ENCODE results near the gene LEAP2. TPM values are rescaled to one million over a fixed set of nuclear protein-coding genes. Genes with fewer than 3 reads are reported as not detected.

LEAP2 gene
- total RNA-seq, 1 experiment from 2014 or later = 0.36 TPM

DNA sequence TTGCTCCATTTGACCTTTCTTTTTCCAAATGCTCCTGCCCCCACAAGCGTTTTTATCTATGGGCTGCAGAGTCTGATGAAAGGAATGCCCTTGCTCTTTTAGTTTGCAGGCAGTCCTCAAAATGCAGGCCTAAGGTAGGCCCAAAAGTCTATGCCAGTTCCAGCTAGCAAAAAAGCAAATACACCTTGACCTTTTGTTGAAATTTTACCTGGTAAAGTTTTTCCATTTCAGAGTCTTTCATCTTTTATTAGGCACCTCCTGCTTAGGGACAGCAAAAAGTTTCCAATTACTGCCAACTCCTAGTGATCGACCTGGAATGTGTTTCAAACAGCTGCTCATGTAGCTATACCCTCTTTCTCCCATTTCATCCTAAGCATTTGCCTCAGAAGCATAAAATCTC, 2.7 kb upstream of the LEAP2 start:
- no peak overlapping the region for H3K27ac ChIP-seq (ENCODE audit: low read length)
- H2AFZ ChIP-seq (ENCODE audit: low read length) = no peak overlapping the region
- ATAC-seq (no peak), DNase-seq (no peak)
- H3K4me3 ChIP-seq (ENCODE audit: low read length) = no peak overlapping the region
- CTCF ChIA-PET = no interaction called here
- no peaks in the 10 kb centered on the region for H3K27me3 ChIP-seq (ENCODE audit: low read length)
- H3K36me3 ChIP-seq (ENCODE audit: low read depth, low read length) = peaks cover 12% of the 10 kb centered on the region; the same call in 1 of the 2 replicates
- TF ChIP-seq EZH2 (IDR thresholded peaks at IDR 0.05; ENCODE audit: low read length, unreplicated experiment) (no peak), EZH2phosphoT487 (IDR thresholded peaks at IDR 0.05; ENCODE audit: borderline replicate concordance, low read length) (no peak)
- TF ChIP-seq, protein P1, sequence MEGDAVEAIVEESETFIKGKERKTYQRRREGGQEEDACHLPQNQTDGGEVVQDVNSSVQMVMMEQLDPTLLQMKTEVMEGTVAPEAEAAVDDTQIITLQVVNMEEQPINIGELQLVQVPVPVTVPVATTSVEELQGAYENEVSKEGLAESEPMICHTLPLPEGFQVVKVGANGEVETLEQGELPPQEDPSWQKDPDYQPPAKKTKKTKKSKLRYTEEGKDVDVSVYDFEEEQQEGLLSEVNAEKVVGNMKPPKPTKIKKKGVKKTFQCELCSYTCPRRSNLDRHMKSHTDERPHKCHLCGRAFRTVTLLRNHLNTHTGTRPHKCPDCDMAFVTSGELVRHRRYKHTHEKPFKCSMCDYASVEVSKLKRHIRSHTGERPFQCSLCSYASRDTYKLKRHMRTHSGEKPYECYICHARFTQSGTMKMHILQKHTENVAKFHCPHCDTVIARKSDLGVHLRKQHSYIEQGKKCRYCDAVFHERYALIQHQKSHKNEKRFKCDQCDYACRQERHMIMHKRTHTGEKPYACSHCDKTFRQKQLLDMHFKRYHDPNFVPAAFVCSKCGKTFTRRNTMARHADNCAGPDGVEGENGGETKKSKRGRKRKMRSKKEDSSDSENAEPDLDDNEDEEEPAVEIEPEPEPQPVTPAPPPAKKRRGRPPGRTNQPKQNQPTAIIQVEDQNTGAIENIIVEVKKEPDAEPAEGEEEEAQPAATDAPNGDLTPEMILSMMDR (conservative IDR thresholded peaks at IDR 0.05; ENCODE audit: low read depth, low read length) = no peak
- BruUV-seq (replicated peaks) = no TSS peak
- H3K4me2 ChIP-seq (ENCODE audit: low read length) = no peak overlapping the region
- no peaks in the 10 kb centered on the region for H3K9me3 ChIP-seq (ENCODE audit: low read length)
- peaks cover 18% of the 10 kb centered on the region for H3K79me2 ChIP-seq (ENCODE audit: low read length)
- no peak overlapping the region for H3K9ac ChIP-seq (ENCODE audit: low read length)
- H4K20me1 ChIP-seq (ENCODE audit: low read length) = peaks cover 7% of the 10 kb centered on the region
- intact Hi-C loops (cut with micrococcal nuclease) = no loop called here
- H3F3A ChIP-seq (ENCODE audit: low read length, unreplicated experiment) = no peaks in the 10 kb centered on the region
- POLR2A ChIA-PET (ENCODE audit: unreplicated experiment) = no interaction called here
- peaks cover 13% of the 10 kb centered on the region for H3K4me1 ChIP-seq (ENCODE audit: insufficient read depth, low read length)
- H3K9me2 ChIP-seq (replicated peaks; ENCODE audit: low read length) = no peaks in the 10 kb centered on the region

DNA sequence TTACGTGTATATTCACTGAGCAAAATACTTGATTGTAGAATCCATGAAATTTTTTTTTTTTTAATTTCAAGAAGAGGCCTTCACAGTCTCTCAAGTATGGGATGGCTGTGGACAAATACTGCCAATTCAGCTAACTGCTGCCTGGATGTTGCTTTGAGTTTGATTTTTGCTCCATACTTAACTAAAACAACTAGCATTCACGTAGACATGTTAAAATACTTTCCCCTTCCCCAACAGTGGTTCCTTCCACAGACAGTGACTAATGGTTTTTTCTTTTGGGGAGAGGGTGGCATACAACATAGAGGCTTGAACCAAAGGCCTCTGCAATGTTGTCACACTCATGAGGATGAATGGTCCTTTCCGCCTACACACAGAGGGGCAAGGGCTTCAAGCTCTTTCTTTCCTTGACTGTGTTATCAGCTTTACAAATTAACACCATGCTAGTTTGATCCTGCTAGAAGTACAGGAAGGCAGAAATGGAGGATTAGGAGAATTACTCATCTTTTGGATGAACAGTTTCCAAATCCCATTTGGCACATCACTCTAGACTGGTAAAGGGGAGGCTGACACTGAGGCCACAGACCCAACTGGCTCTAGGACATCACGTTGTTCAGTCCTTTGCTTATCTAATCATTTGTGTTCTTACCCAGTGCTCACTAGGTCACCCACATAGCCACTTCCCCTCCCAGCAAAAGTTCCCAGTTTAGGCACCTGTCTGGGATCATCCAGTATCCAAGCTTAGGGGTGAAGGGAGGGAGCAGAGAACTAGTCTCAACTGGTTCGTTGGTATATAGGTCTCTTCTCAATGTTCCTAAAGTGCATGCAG, 1.8 kb upstream of the LEAP2 start:
- no TSS peak for BruUV-seq (replicated peaks)
- Histone ChIP-seq H2AFZ (ENCODE audit: low read length) (no peak overlapping the region), H3F3A (ENCODE audit: low read length, unreplicated experiment) (no peaks in the 10 kb centered on the region), H3K79me2 (ENCODE audit: low read length) (peaks cover 15% of the 10 kb centered on the region), H3K9me2 (replicated peaks; ENCODE audit: low read length) (no peaks in the 10 kb centered on the region), H4K20me1 (ENCODE audit: low read length) (peaks cover 7% of the 10 kb centered on the region), H3K36me3 (ENCODE audit: low read depth, low read length) (peaks cover 12% of the 10 kb centered on the region; the same call in 1 of the 2 replicates), H3K4me1 (ENCODE audit: insufficient read depth, low read length) (peaks cover 9% of the 10 kb centered on the region), H3K27ac (ENCODE audit: low read length) (no peak overlapping the region), H3K27me3 (ENCODE audit: low read length) (no peaks in the 10 kb centered on the region), H3K4me3 (ENCODE audit: low read length) (no peak overlapping the region), H3K4me2 (ENCODE audit: low read length) (no peak overlapping the region), H3K9ac (ENCODE audit: low read length) (no peak overlapping the region), H3K9me3 (ENCODE audit: low read length) (no peaks in the 10 kb centered on the region)
- ATAC-seq = no peak
- no peak for TF ChIP-seq EZH2 (IDR thresholded peaks at IDR 0.05; ENCODE audit: low read length, unreplicated experiment)
- TF ChIP-seq, protein P1 (conservative IDR thresholded peaks at IDR 0.05; ENCODE audit: low read depth, low read length) = no peak
- TF ChIP-seq EZH2phosphoT487 (IDR thresholded peaks at IDR 0.05; ENCODE audit: borderline replicate concordance, low read length) = no peak
- intact Hi-C loops (cut with micrococcal nuclease) = no loop called here
- ChIA-PET POLR2A (ENCODE audit: unreplicated experiment) (no interaction called here), CTCF (no interaction called here)
- no peak for DNase-seq

DNA sequence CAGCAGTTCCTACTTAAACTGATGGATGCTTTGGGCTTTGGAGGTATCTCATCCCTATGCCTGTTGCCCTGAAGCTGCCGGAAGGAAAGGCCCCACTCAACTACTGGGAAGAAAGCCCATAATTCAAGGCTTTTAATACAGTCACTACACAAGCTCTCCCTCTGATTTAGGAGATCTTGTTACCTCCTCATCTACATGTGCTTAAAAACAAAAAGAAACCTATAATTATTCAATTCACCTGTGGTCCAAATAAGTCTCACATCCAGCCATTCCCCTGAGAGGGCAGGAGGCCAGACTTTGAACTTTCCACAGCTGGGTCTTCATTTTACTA, 715 bp upstream of the LEAP2 start:
- no TSS peak for BruUV-seq (replicated peaks)
- Histone ChIP-seq H3K9me2 (replicated peaks; ENCODE audit: low read length) (no peaks in the 10 kb centered on the region), H3K9me3 (ENCODE audit: low read length) (no peaks in the 10 kb centered on the region), H3F3A (ENCODE audit: low read length, unreplicated experiment) (no peaks in the 10 kb centered on the region), H3K27ac (ENCODE audit: low read length) (no peak overlapping the region), H3K36me3 (ENCODE audit: low read depth, low read length) (peaks cover 8% of the 10 kb centered on the region; the same call in 1 of the 2 replicates), H3K4me3 (ENCODE audit: low read length) (no peak overlapping the region), H3K27me3 (ENCODE audit: low read length) (no peaks in the 10 kb centered on the region), H4K20me1 (ENCODE audit: low read length) (peaks cover under 1% of the 10 kb centered on the region; the same call in 1 of the 2 replicates), H3K79me2 (ENCODE audit: low read length) (peaks cover 5% of the 10 kb centered on the region), H2AFZ (ENCODE audit: low read length) (no peak overlapping the region), H3K4me1 (ENCODE audit: insufficient read depth, low read length) (peaks cover 4% of the 10 kb centered on the region), H3K9ac (ENCODE audit: low read length) (no peak overlapping the region), H3K4me2 (ENCODE audit: low read length) (no peak overlapping the region)
- ATAC-seq (no peak), DNase-seq (no peak)
- POLR2A ChIA-PET (ENCODE audit: unreplicated experiment) = no interaction called here
- intact Hi-C loops (cut with micrococcal nuclease) = no loop called here
- TF ChIP-seq EZH2phosphoT487 (IDR thresholded peaks at IDR 0.05; ENCODE audit: borderline replicate concordance, low read length) = no peak
- TF ChIP-seq, protein P1 (conservative IDR thresholded peaks at IDR 0.05; ENCODE audit: low read depth, low read length) = no peak
- CTCF ChIA-PET = interaction anchor here (1.0 kb wide), 1 partner anchor 11 kb away, joined by 3 read pairs; no protein-coding TSS in a partner anchor
